ENCODE data around the gene COL20A1.

The COL20A1 gene

DNA sequence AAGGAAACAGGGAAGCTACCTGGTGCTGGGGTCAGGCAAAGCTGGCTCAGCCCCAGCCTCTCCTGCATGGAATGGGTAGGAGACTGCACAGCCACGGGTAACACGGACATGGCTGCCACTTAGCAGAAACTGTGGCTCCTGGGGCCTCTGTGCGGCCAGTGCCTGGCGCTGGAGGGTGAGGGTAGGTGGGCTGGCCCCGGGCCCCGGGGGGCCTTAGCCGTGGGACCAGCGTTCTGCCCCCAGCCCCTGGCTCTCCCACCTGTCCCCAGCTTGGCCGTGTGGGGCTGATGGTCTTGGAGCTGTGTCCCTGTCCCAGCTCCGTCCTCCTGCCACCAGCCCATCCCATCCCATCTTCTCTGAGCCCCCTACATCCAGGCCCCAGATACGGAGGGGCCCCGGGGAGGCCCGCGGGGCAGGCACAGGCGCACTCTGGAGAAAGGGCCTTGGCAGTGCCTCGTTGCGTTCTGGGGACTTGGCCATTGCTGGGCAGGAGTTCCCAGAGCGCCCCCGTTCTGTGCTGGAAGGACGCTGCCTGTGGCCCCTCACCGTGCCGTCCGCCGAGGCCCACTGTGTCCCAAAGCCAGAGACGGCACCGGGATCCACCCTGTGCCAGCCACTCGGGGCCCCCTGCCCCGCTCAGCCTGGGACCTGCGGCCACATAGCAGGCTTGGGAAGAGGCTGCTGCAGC, 56.0 kb downstream of the COL20A1 start:
- no peak for DNase-seq (ENCODE audit: low spot score)

- DNase-seq (ENCODE audit: low spot score) = no peak
Measured at GRCh38 chr20:63349516-63349895, 56.5 kb downstream of the COL20A1 start.

GRCh38 chr20:63350196-63350595, 57.2 kb downstream of the COL20A1 start:
- DNase-seq (ENCODE audit: low spot score) = no peak

GRCh38 chr20:63350597-63351325, 57.8 kb downstream of the COL20A1 start:
- no peak for DNase-seq (ENCODE audit: low spot score)

GRCh38 chr20:63351326-63351700, 58.3 kb downstream of the COL20A1 start:
- no peak for DNase-seq (ENCODE audit: low spot score)

- no peak for DNase-seq (ENCODE audit: low spot score)
Measured at GRCh38 chr20:63351811-63352591, 59.0 kb downstream of the COL20A1 start.

- DNase-seq (ENCODE audit: low spot score) = no peak
Measured at GRCh38 chr20:63352811-63353221, 59.8 kb downstream of the COL20A1 start.

GRCh38 chr20:63354636-63355350, 61.8 kb downstream of the COL20A1 start:
- no peak for DNase-seq (ENCODE audit: low spot score)

- no peak for DNase-seq (ENCODE audit: low spot score)
Measured at GRCh38 chr20:63355781-63356295, 62.9 kb downstream of the COL20A1 start.

DNA sequence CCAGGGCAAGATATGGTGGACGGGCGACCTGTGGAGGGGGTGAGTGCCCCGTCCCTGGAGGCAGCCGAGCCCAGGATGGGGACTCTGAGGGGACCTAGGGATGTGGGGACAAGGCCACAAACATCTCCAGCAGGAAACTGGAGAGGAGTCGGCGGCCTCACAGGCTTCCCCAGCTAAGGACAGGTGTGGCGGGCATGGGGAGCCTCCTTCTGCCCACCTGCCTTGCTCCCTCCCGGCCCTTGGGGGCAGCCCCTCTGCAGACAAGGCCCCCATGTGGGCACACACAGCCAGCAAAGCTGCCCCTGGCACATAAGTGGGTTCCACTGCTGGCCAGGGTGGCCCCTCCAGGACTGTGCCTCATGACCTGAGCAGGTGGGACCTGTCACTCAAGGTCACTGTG, 63.5 kb downstream of the COL20A1 start:
- no peak for DNase-seq (ENCODE audit: low spot score)

GRCh38 chr20:63356931-63357879, 64.2 kb downstream of the COL20A1 start:
- DNase-seq (ENCODE audit: low spot score) = no peak

GRCh38 chr20:63357921-63358905, 65.2 kb downstream of the COL20A1 start:
- DNase-seq (ENCODE audit: low spot score) = no peak

DNA sequence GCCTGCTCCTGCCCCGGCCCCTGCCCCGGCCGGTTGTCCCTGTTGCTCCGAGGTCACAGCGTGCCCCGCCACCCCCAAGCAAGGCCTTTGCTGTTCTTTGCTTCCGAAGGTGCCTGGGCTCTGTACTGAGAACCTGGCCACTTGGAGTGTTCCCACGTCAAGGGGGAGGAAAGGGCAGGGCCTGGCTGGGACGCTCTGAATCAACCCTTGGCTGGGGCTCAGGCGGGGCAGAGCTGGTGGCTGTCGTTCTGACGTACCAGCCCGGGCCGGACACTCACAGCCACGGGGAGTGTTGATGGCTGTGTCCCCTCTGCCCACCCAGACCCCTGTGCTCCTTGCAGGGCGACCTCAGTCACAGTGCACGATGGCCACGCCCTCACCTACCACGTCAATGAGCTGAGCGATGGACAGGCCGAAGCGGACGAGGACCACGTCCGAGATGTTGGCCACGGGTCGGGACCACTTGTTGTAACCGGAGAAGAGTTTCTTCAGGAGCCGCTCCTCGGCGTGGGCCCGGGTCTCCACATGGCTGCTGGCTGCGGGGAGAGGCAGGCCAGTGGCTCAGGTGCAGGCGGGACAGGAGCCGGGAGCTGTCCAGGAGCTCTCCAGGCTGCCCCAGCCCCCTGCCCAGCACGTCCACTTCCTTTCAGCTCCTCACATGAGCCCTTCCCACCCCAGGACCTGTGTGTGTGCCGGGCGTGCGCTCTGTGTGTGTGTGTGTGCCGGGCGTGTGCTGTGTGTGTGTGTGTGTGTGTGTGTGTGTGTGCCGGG, 66.4 kb downstream of the COL20A1 start:
- no peak for DNase-seq (ENCODE audit: low spot score)

- no peak for DNase-seq (ENCODE audit: low spot score)
Measured at GRCh38 chr20:63359937-63360849, 67.2 kb downstream of the COL20A1 start.

GRCh38 chr20:63360850-63361518, 68.0 kb downstream of the COL20A1 start, which contains the start of gene CHRNA4:
Gene CHRNA4, minus strand, starts transcription at chr20:63361349. Its CDS starts 184 bp downstream, at chr20:63361165.
- no peak for DNase-seq (ENCODE audit: low spot score)

DNA sequence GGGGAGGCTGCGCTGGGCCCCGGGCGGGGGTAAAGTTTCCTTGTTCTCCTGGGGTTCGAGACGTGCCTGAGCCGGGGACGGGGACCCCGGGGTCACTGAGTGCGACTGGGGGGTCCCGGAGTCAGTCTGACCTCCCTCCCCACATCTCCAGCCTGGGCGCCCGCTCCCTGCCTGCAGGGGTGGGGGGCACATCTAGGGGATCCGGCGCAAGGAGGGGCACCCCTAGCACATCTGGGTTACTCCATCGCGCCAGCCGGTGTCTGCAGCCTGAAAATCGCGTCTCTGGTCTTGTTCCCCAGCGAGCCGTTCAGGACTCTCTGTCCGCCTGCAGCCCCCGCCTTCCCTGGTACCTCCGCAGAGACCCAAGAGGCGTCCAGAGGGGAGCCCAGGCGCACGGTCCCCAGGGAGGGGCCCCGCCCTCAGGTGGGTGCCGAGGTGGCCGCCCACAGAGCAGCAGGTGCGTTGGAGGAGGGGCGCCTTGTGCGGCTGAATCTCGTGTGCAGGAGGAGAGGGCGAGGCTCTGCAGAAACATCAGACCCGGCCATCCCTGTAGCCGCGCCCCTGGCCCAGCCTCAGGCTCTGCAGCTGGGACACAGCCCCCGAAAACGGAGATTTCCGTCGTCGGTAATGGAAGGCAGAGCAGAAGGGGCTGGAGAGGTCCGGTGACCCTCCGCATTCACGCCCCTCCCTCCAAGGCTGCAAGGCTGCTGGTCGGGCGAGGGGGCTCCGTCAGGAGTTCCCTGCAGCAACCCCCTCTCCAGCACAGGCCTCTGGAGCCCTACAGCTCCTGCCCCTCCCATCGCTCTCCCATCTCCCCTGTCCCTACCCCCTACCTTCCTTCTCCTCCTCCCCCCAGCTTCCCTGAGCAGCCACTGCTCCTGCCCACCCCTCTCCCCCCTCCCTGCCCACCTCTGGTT, 68.8 kb downstream of the COL20A1 start:
- DNase-seq (ENCODE audit: low spot score) = no peak
